ENCODE measurements around the gene CBL.
A peak's percentile ranks its signal among the peaks of the same experiment; 100 is the strongest.
"Not testable (repeated sequence)": the region's sequence is repeated elsewhere in the genome, so short reads cannot be mapped to it uniquely, and the experiment has no call there.

Gene CBL

DNA sequence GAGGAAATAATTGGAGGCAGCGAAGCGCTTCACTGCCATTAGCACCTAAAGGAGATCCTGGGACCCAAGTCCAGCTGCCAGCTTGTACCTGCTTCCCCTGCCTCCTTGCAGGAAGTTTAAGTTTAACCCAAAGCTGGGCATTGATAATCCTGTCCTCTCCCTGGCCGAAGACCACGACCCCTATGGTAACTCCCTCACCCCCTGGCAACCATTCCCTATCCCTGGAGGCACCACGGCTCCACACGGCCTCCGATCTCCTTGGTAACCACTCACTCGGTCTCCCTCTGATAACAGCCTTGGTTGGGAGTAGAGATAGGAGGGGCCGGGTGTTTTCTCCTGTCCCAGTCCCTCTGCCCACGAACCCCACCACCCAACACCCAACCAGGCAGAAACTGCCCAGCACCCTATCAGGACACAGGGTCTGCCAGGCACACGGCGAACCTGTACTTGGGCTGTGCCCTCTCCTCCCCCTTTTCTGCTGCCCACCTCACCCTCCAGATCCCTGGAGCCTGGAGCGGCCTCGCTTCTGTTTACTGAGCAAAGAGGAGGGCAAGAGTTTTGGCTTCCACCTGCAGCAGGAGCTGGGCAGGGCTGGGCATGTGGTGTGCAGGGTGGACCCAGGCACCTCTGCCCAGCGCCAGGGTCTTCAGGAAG is 20.0 kb upstream of the CBL start:
- no peak for DNase-seq

DNA sequence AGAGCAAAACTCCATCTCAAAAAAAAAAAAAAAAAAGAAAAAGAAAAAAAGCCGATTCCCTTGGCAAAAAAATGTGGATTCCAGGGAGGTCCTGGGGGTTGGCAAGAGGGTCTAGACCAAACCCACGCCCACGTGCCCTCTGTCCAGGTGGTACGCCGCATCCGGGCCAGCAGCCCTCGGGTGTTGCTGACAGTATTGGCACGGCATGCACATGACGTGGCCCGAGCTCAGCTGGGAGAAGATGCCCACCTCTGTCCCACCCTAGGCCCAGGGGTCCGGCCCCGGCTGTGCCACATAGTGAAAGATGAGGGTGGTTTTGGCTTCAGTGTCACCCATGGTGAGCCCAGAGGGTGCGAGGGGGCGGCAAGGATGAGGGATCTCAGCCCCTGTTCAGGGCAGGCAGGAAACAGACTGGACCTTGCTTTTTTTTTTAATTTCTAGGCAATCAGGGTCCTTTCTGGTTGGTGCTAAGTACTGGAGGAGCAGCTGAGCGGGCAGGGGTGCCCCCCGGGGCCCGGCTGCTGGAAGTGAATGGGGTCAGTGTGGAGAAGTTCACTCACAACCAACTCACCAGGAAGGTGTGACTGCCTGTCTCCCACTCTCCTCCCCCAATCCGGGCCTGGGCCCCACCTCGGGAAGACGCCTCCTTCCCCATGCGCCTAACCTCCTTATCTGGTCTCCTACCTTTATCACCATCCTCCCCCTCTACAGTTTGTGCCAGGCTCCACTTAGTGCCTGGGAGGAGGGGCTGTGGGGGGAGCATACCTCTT is 18.8 kb upstream of the CBL start:
- DNase-seq: no peak

DNA sequence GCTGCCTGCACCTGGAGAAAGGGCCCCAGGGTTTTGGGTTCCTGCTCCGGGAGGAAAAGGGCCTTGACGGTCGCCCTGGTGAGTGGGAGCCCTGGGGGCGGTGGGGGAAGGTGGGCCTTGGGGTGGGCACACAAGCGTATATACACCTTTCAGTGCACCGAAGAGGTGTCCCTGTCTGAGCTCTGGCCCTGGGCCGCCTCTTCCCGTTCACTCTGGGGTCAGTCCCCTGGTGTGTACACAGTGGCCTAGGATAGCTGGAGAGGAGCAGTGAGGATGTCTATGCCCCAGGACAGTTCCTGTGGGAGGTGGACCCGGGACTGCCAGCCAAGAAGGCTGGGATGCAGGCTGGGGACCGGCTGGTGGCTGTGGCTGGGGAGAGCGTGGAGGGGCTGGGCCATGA is 18.1 kb upstream of the CBL start:
- no peak for DNase-seq

DNA sequence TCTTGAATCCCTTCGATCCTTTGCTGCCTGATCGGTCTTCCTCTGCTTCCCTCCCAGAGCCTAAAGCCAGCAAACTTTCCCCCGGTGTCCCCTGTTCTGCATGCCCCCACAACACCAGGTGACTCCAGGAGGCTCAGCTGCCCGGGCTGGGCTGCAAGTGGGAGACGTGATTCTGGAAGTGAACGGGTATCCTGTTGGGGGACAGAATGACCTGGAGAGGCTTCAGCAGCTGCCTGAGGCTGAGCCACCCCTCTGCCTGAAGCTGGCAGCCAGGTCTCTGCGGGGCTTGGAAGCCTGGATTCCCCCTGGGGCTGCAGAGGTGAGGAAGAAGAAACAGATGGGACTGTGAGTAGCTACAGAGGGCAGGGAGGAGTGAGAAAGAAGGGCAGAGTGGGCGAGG is 17.3 kb upstream of the CBL start:
- no peak for DNase-seq

DNA sequence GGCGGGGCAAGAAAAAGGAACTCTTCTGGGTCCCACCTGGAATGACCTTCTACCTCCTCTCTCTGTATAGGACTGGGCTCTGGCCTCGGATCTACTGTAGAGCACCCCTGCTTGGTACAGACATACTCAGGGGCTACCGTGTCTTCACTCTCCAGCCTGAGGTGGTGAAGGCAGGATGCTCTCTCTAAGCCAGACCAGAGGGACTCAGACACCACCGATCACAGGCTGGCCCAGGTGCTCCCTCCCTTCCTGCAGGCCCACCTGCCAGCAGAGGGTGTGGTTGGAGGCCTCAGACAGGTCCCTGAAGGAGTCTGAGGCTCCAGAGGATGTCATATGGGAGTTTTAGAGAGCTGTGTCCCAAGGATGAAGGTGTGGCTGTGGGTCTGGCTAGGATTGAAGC is 16.7 kb upstream of the CBL start:
- no peak for DNase-seq

DNA sequence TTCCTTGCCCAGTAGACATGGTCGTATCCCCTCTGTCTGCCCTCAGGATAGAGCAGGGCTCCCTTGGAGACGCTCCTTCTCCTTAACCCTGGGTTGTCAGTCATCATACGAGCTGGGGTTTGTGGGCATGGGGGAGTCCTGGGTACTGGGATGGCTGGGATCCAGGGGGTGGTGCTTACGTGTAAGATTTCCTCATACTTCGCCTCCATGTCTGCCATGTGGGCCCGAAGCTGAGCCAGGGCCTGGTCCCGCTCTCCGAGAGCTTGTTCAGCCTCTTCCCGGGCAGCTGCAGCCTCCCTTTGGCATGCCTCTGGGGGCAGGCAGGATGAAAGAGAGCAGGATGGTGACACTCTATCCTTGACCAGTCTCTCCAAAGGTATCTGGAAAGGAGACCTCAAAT is 15.6 kb upstream of the CBL start:
- DNase-seq: no peak

DNA sequence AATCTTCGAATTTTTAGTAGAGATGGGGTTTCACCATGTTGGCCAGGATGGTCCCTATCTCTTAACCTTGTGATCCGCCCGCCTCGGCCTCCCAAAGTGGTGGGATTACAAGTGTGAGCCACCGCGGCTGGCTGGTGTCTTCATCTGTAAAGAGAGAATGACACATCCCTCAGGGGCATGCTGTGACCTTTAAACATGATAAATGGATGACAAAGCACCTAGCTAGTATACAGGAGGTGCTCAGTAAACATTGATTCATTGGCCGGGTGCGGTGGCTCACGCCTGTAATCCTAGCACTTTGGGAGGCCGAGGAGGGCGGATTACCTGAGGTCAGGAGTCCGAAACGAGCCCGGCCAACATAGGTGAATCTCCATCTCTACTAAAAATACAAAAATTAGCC is 14.9 kb upstream of the CBL start:
- DNase-seq: not testable (repeated sequence)

DNA sequence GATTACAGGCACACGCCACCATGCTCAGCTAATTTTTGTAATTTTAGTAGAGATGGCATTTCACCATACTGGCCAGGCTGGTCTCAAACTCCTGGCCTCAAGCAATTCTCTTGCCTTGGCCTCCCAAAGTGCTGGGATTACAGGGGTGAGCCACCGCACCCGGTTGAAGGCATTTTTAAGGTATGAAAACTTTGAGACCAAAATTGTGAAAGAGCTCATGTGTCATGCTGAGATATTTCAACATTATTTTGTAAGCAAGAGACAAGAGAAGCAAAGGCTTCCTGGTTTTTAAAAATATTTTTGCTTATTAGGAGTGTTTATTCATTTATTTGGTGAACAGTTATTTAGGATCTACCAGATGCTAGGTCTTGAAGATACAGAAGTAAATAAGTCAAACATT is 14.0 kb upstream of the CBL start:
- DNase-seq: no peak

DNA sequence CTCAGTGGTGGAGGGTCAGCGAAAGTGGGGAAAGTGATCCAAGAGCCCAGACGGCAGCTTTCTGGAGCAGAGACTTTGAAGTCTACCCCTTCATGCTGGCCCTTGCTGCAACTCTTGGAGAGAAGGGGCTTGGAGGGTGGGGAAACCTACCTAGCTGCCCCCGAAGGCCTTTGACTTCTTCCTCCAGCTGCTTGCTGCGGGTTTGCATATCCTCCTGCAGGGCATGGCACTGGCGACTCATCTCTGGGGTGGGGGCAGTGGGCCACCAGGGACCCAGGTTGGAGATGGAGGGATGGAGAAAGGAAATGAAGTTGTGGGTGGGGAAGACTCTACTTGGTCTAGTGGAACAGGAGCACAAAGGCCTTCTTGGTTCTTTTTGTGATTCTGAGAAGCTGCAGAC is 13.1 kb upstream of the CBL start:
- no peak for DNase-seq

DNA sequence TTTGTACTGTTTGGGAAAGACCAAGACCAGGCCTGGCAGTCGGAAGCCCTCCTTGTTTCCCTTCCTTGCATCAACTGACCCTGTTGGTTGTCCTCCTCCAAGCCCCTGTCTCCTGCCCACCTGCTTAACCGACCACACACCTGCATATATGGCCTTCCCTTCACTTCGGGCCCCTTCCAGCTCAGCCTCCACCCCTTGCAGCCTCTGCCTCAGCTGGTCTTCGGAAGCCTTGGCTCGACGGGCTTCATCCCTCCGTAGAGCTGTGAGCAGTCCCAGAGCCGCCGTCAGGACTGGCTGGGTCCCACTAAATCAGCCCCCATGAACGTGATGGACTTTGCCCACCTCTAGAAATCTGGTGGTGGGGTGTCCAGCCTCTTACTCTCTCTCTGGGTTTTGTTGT is 12.5 kb upstream of the CBL start:
- DNase-seq: no peak

DNA sequence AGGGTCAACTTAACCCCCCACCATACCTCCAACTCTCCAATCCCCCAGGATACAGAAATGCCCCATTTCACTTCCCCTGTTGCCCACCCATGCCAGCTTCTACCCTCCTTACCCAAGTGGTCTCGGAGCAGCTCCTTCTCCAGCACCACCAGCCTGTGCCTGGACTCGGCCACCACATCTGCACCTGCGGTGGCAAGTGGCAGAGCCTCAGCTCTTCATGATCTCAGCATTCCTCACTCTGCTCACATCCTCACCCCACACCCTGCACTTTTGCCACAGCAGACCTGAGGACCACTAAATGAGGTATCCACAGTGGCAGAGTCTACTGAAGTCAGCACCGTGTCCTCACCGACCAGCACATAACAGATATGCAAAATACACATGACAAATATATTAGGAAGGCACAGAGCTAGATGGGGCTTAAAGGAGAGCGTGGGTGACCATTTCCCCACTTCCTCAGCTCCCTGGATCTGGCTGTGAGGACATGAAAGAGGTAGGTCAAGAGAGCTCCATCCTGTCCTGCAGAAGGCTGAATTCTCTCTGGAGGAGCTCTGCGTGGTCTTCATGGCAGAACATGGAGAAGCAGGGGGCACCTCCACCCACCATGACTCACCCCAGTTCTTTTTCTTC is 11.2 kb upstream of the CBL start:
- DNase-seq: no peak

DNA sequence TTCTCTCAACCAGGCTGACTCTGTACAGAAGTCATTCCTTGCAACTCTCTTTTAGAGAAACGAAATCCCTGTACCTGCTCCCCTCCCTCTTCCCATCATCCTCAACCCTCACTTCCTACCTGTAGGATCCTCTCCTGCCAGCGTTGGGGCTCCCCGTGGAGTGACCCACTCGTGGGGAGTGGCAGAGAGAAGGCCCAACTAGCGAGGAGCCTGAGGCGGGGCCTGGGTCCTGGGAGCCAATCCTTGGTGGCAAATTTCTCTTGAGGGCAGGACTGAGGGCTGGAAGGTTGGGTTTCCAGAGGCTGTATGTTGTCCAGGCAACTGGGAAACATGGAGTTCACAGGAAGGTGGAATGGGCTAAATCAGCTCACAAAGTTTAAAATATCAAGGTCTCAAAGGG is 10.5 kb upstream of the CBL start:
- no peak for DNase-seq

DNA sequence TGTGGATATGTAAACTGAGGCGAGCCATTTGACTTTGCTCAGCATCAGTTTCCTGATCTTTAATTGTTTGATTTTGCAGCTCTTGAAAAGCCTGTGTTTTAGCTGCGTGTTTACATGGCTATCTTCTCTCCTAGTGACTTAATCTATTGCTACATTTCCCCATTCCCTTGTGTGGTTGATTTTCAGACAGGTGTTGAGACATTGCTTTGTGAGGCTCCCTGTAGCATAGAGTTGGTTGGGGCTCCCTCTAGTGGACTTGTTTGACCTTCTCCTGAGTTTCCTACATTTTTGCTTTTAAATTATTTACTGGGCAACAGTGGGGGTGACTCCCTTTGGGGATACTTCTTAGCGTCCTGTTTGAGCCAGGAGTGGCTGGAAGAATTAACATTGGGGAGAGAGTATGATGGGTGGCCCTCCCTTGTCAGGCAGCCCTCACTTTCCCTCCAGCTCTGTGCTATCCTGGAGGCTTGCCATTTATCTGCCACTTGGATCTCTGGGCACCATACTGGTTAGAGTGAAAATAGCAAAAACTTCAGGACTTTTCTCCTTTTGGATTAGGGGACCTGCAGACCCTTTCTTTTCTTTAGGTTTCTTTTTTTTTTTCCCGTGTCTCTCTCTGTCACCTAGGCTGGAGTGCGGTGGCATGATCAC is 9.2 kb upstream of the CBL start:
- DNase-seq: peak; percentile 58 to 59

DNA sequence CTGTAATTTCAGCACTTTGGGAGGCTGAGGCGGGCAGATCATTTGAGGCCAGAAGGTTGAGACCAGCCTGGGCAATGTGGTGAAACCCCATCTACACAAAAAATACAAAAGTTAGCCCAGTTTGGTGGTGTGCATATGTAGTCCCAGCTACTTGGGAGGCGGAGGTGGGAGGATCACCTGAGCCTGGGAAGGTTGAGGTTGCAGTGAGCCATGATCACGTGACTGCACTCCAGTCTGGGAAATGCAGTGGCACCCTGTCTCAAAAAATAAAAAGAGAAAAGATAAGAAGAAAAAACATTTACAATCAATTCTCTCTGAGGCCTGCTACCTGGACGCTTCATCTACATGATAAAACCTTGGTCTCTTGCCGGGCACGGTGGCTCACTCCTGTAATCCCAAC is 7.2 kb upstream of the CBL start:
- no peak for DNase-seq

DNA sequence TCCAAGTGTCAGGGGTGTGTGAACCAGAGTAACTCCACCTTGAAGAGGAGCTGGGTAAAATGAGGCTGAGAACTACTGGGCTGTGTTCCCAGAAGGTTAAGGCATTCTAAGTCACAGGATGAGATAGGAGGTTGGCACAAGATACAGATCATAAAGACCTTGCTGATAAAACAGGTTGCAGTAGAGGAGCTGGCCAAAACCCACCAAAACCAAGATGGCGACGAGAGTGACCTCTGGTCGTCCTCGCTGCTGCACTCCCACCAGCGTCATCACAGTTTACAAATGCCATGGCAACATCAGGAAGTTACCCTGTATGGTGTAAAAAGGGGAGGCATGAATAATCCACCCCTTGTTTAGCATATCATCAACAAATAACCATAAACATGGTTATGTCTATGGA is 4.9 kb upstream of the CBL start:
- not testable (repeated sequence) for DNase-seq

DNA sequence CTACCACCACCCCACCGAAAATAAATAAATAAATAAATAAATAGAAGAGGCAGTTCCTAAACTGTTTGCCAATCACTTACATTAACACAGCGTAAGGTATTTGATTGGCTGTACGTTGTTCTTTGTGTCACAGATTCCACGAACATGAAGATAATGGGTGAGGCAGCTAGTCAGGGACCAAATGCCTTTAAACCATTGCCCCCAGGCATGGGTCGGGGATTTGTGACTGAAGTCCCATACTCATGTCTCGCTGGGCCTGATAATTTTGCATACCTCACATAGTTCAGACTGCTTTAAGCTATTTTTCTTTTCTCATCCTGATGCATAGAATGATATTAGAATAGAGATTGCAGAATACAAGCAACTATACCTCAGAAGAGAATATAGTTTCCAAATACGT is 3.6 kb upstream of the CBL start:
- DNase-seq: no peak

DNA sequence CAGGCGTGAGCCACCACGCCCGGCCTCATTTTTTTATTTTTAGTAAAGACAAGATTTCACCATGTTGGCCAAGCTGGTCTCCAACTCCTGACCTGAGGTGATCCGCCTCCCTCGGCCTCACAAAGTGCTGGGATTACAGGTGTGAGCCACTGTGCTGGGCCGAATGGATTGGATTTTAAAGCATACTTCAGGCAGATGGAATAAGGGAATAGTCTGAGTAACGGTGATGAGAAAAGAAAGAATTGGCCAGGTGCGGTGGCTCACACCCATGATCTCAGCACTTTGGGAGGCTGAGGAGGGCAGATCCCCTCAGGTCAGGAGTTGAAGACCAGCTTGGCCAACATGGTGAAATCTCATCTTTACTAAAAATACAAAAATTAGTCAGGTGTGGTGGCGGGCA is 2.1 kb upstream of the CBL start:
- DNase-seq: no peak

DNA sequence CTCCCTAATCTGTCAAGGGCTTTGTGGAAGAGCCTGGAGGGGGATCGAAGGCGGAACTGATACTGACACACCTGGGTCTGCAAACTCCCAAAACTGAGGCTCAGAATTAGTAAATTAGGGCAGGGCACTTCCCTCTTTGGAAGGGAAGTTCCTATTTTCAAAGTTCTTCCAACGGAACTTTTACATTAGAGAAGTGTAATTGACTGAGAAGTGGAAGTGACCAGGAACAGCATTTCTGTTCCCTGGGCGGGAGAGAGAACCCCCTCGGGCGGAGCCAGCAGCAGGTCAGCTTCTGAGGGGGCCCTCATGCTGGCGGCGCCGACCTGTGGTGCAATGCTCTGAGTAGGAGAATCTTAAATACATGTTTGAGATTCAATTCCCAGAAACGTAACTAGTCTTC is 1.1 kb upstream of the CBL start:
- no peak for DNase-seq

DNA sequence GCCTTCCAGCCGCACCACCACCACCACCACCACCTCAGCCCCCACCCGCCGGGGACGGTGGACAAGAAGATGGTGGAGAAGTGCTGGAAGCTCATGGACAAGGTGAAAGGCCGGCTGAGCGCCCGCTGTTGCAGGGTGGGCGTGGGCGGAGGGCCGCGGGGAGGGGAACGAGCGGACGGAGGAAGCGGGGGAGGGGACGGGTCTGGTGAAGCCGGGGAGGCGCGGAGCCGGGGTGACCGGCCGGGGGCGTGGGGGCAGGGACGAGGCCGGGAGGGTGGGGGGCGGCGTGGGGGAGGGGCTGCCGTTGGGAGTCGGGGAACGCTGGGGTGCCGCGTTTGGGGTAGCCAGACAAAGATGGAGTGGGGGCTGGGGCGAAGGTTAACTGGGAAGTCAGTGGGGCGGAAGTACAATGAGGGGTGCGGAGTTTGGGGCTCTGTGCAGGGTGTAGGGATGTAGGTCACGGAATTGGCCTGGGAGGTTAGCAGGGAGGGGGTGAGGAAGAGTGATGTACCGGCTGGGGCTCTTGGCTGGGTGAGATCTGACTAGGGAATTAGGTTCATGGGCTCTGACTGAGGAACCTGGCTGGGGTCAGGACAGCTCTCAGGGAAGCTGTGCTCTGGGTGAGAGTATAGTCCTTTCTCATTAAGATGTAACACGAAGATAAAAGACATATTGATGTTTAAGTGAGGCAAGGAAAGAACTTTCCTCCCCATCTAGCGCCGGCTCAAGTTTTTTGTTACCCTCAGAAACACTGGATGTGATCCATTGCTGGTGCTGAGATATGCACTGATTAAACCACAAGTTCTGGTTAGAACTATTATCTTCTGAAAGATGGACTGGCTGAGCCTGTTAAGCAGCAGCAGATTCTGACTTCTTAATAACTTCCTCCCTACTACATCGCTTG is 624 bp downstream of the CBL start:
- DNase-seq: peak; percentile 27 to 38

DNA sequence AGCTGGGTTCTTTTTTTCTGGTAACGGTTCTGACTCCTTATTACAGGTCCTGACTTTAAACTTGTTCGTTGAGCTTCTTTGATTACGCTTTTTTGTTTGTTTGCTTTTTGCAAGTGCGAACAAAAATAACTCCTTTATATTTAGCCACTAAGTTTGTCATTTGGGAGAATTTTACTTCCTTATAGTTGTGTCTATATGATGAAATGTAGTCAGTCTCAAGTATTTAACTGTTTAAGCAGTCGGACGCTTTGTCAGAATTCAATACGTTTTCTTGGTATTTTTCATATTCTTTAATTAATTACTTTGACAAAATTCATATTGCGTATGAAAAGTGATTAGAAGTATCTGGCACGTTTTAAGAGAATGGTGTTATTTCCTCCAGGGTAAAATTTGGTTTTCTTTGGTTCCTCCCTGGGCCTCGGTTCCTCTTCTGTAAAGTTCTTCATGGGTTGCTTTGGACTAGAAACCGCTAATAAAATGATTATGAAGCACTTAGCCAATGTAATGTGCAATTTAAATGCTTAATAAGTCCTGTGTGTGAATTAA is 1.3 kb downstream of the CBL start:
- no peak for DNase-seq

DNA sequence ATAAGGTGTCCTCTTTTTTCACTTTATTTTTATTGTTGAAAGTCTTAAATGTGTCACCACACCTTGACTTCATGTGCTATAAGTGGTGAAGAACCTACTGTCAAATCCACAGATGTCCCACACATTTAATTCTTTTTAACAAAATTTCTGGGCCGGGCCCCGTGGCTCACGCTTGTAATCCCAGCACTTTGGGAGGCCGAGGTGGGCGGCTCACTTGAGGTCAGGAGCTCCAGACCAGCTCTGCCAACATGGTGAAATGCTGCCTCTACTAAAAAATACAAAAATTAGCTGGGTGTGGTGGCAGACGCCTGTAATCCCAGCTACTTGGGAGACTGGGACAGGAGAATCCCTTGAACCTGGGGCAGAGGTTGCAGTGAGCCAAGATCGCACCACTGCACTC is 3.0 kb downstream of the CBL start:
- DNase-seq: no peak

DNA sequence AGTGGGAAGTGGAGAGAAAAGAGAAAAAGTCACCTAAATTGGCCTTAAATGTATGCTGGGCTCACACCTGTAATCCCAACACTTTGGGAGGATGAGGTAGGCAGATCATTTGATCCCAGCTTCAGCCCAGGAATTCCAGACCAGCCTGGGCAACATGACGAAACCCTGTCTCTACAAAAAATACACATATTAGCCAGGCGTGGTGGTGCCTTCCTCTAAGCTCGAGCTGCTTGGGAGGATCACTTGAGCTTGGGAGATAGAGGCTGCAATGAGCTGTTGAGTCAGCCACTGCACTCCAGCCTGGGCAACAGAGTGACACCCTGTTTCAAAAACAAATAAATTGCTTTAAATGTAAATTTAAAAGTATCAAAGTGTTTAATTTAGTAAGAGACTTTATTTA is 3.9 kb downstream of the CBL start:
- no peak for DNase-seq

All from activated CD4-positive, alpha-beta T cell treated with anti-CD3 and anti-CD28 coated beads, Interleukin-2, amount 50 U/mL, for 4 hours (primary cell).